ENCODE results near the gene C10orf90.

DNA sequence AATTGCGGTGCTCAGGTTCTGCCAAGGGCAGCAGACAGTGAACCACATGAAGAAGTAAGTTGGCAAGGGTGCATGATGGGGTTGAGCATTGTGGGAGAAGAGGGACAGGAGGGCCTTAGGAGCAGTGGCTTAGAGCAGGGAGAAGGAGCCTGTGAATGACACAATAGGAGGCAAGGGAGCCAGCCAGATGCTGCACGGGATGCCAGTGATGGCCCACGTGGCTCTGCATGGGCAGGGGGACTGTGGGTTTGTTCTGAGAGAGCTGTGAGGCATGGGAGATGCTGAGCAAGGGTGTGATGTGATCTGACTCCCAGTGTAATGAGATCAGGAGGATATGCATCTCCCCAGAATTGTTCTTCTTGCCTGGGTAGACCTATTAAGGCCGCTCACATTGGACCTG, 60.9 kb downstream of the C10orf90 start:
- no peak for TF ChIP-seq CTCF (IDR thresholded peaks at IDR 0.05)
- TF ChIP-seq POLR2AphosphoS5 (IDR thresholded peaks at IDR 0.05; ENCODE audit: low read depth, low read length) = no peak
